Lung (tissue), 12 donors: ENCODE measurements around the gene CATSPERZ. TPM values are rescaled to one million over a fixed set of nuclear protein-coding genes. Genes with fewer than 3 reads are reported as not detected.

Source experiments
- ATAC-seq: fragments of 200-7000 bp; cut with Tn5 transposase; one replicate; pipeline ENCODE4 v1.9.1; 2020; ENCODE audit warnings: moderate number of reproducible peaks; ENCODE audit not compliant: insufficient read depth, low FRiP score
- DNase-seq, 3 donors: peaks; one replicate each; pipeline ENCODE4 v3.0.0-alpha.2; 2013 to 2017
- H3K27ac ChIP-seq, 2 donors: one replicate each; pipeline ENCODE4 v1.5.1; 2013; ENCODE audit warnings: mild to moderate bottlenecking in 2 of 2, moderate library complexity in 2 of 2, control low read depth in 1 of 2, inconsistent platforms in 1 of 2, low read depth in 1 of 2, low read length in 1 of 2
- H3K27me3 ChIP-seq, 3 donors: one replicate each; pipeline ENCODE4 v1.5.1; 2013; ENCODE audit warnings: low read length in 2 of 3; ENCODE audit not compliant: control insufficient read depth in 3 of 3, insufficient read depth in 3 of 3
- H3K36me3 ChIP-seq, 4 donors: one replicate each; pipeline ENCODE4 v1.5.1; 2013; ENCODE audit warnings: low read length in 4 of 4, mild to moderate bottlenecking in 1 of 4, moderate library complexity in 1 of 4; ENCODE audit not compliant: control insufficient read depth in 4 of 4, insufficient read depth in 4 of 4
- H3K4me1 ChIP-seq, 5 donors: one replicate each; pipeline ENCODE4 v1.5.1; 2013; ENCODE audit warnings: low read length in 5 of 5, mild to moderate bottlenecking in 2 of 5, moderate library complexity in 1 of 5; ENCODE audit not compliant: control insufficient read depth in 5 of 5, insufficient read depth in 5 of 5
- H3K4me3 ChIP-seq: one replicate; pipeline ENCODE4 v1.5.1; 2013; ENCODE audit warnings: mild to moderate bottlenecking, control low read depth, moderate library complexity
- H3K9ac ChIP-seq, 2 donors: one replicate each; pipeline ENCODE4 v1.5.1; 2013; ENCODE audit warnings: low read length in 2 of 2, control low read depth in 1 of 2; ENCODE audit not compliant: insufficient read depth in 1 of 2
- H3K9me3 ChIP-seq, 4 donors: one replicate each; pipeline ENCODE4 v1.5.1; 2013; ENCODE audit warnings: low read length in 3 of 4, mild to moderate bottlenecking in 1 of 4, moderate library complexity in 1 of 4; ENCODE audit not compliant: control insufficient read depth in 4 of 4, insufficient read depth in 3 of 4
- WGBS, 2 donors: extraction: QIAGEN DNeasy Blood & Tissue Kit; methylation state at CpG; one replicate each; pipeline ENCODE4 v1.1.7; 2013; 5-methylcytosine and 5-hydroxymethylcytosine counted together
- polyA plus RNA-seq, 2 donors: library from polyadenylated mRNA; stranded (reverse); fragments of 200-250 nt; gene quantifications; one replicate each; pipeline ENCODE4 v1.2.1, GENCODE V29; 2013
- total RNA-seq, 2 donors: library from RNA; depleted of rRNA in 1 of 2; stranded (reverse); fragments of >200 nt in 1 of 2; gene quantifications; one replicate each; pipeline ENCODE4 v1.2.1, GENCODE V29; 2014 to 2021
- TF ChIP-seq, protein P1 (sequence below): IDR thresholded peaks from 2 replicates; pipeline ENCODE4 v1.5.1; 2012; ENCODE audit warnings: mild to moderate bottlenecking; ENCODE audit errors: control extremely low read depth, extremely low read depth
- donor health status: control.
- donor health status: control.
- donor health status: Bipolar disorder and iron deficiency.
- donor health status: healthy.
- donor health status: DM: yes; HTN: yes; CAD: no.

CATSPERZ gene
- total and polyA plus RNA-seq, 4 donors = 0.31 to 0.98 (median 0.67) TPM; not detected in 1

DNA sequence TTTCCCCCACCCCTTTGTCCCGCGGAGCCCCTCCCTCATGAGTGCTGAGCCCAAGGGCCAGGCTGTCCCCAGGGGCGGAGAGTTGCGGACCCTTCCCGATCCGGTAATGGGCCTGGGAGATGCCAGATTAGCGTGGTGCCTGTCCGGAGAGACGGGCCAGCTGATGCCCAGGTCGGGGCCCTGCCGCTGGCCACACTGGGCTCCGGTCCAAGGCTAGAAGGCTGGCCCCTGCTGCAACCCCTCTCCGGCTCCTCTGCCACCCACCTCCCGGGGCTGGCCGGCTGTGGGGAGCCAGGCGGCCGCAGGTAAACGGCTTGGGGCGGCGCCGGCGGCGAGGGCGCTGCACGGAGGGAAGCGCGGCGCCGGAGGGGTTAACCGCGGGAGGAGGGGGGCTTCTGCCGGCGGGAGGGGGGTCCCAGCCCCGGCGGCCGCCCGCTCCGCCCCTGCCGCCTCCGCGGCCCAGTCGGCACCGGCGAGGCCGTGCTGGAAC lies 8.9 kb upstream of the CATSPERZ start, which contains the start of gene KCNK4:
Gene KCNK4 (plus strand): TSS at position 41 of the 490 bp plus-strand sequence. CDS start 1,717 bp downstream, outside the sequence.
- Histone ChIP-seq H3K9ac (no peak within 1 kb of the TSS), H3K4me3 (peak within 1 kb of the TSS; percentile 10), H3K4me1 (peaks cover 0 to 15% (median 0%) of the 10 kb centered on the region in 5 donors), H3K27ac (no peak within 1 kb of the TSS), H3K9me3 (peaks cover 0 to 5% (median 0%) of the 10 kb centered on the region in 4 donors), H3K36me3 (peaks cover 0 to 3% (median 0%) of the 10 kb centered on the region in 4 donors), H3K27me3 (peaks cover 0 to 49% (median 39%) of the 10 kb centered on the region in 3 donors)
- TF ChIP-seq, protein P1, sequence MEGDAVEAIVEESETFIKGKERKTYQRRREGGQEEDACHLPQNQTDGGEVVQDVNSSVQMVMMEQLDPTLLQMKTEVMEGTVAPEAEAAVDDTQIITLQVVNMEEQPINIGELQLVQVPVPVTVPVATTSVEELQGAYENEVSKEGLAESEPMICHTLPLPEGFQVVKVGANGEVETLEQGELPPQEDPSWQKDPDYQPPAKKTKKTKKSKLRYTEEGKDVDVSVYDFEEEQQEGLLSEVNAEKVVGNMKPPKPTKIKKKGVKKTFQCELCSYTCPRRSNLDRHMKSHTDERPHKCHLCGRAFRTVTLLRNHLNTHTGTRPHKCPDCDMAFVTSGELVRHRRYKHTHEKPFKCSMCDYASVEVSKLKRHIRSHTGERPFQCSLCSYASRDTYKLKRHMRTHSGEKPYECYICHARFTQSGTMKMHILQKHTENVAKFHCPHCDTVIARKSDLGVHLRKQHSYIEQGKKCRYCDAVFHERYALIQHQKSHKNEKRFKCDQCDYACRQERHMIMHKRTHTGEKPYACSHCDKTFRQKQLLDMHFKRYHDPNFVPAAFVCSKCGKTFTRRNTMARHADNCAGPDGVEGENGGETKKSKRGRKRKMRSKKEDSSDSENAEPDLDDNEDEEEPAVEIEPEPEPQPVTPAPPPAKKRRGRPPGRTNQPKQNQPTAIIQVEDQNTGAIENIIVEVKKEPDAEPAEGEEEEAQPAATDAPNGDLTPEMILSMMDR = no peak
- DNase-seq = no peak
- WGBS, 2 donors = 3 to 9% methylated on average over 18 to 45 of the region's 45 CpGs
- ATAC-seq = no peak

DNA sequence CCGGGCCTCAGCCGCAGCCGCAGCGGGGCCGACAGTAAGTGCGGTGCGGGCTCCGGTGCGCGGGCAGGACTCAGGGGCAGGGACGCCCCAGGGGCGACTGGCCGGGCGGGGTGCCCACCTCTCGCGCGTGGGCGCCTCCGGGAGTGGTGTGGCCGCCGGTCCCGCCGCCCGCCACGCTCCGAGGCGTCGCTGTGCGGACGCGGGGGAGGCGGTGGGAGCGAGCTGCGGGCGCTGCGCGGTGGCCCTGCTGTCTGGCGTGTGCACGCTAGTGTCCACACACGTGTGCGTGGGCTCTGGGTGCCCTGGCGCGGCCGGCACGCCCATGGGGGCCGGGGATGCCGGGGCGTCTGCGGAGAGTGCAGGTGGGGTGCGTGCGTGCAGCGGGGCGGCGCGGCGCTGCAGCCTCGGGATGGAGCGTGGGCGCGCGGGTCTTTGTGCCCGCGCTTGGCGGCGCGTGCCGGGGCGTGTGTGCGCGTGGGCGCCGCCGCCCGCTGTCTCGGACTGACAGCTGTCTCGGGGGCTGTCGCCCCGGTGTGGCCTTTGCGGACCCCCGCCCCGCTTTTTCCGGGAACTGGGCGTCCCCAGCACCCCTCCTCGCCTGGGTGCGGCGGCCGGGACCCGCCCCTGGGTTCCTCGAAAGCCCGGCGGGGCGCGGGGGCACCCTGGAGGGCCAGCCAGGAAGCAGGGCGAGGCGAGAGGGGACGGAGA lies 8.3 kb upstream of the CATSPERZ start:
- TF ChIP-seq, protein P1 = no peak
- Histone ChIP-seq H3K9me3 (peaks cover 0 to 5% (median 0%) of the 10 kb centered on the region in 4 donors), H3K9ac (no peak overlapping the region), H3K36me3 (peaks cover 0 to 3% (median 0%) of the 10 kb centered on the region in 4 donors), H3K27me3 (peaks cover 0 to 55% (median 45%) of the 10 kb centered on the region in 3 donors), H3K4me1 (peaks cover 0 to 15% (median 0%) of the 10 kb centered on the region in 5 donors), H3K27ac (no peak overlapping the region), H3K4me3 (peak overlapping the region; percentile 10)
- 0 to 1% methylated on average over 60 to 96 of the region's 96 CpGs for WGBS, 2 donors
- DNase-seq = no peak
- no peak for ATAC-seq

DNA sequence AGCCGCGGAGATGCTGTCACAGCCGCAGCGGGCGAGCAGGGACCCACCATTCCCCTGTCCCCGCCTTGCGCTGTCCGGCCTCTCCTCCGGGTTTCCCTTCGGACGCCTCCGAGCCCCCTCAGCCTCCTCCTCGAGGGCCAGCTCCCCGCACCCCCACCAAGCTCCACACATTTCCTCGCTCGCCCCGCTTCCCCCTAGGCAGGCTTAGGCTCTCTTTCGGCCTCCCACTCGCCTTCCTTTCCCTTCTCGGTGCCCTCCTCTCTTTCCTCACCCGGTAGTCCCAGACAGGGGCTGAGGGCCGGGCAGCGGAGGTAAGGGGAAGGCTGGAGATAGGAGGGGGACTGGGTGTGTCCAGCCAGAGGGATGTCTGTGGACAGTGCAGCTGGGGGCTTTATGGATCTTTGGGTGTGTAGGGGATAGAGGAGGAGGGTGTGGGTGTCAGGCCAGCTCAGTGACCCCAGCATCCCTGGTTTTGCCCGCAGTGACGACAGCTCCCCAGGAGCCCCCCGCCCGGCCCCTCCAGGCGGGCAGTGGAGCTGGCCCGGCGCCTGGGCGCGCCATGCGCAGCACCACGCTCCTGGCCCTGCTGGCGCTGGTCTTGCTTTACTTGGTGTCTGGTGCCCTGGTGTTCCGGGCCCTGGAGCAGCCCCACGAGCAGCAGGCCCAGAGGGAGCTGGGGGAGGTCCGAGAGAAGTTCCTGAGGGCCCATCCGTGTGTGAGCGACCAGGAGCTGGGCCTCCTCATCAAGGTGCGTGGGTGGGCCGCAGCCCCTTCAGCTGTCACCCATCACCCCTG lies 7.5 kb upstream of the CATSPERZ start:
- 32 to 43% methylated on average over 35 to 42 of the region's 42 CpGs for WGBS, 2 donors
- Histone ChIP-seq H3K4me1 (peaks cover 0 to 15% (median under 1%) of the 10 kb centered on the region in 5 donors), H3K36me3 (peaks cover 0 to 1% (median 0%) of the 10 kb centered on the region in 4 donors), H3K4me3 (no peak overlapping the region), H3K27ac (no peak overlapping the region), H3K27me3 (peaks cover 0 to 63% (median 52%) of the 10 kb centered on the region in 3 donors), H3K9me3 (peaks cover 0 to 5% (median 0%) of the 10 kb centered on the region in 4 donors), H3K9ac (no peak overlapping the region)
- DNase-seq = peak in 1 of 3 donors; percentile 14
- ATAC-seq = no peak
- TF ChIP-seq, protein P1 = no peak
